ENCODE results near the gene KRT77.
"Not testable (repeated sequence)": the region's sequence is repeated elsewhere in the genome, so short reads cannot be mapped to it uniquely, and the experiment has no call there.

Gene KRT77

DNA sequence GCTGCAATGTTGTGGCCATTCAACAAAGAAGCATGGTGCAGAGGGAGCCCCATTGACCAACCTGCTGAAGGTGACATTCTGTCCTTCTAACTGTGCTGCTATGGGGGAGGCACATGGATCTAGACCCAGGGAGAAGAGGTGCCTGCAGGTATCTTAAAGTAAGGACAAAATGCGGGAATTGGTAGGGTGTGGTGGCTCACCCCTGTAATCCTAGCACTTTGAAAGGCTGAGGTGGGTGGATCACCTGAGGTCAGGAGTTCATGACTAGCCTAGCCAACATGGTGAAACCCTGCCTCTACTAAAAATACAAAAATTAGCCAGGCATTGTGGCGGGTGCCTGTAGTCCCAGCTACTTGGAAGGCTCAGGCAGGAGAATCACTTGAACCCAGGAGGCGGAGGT, 33.4 kb downstream of the KRT77 start:
- H3K4me1 ChIP-seq (ENCODE audit: control insufficient read depth in 2 of 2, insufficient read depth in 1 of 2, low read depth in 1 of 2, low read length in 2 of 2); H2AFZ ChIP-seq (ENCODE audit: low read length); DNase-seq (ENCODE audit: low spot score); H2AK5ac ChIP-seq (ENCODE audit: low read depth, low read length); H3K4me2 ChIP-seq (ENCODE audit: insufficient read depth, low read length, poor library complexity, severe bottlenecking); H3K9me3 ChIP-seq (replicated peaks in 1 of 2; ENCODE audit: control insufficient read depth in 2 of 2, insufficient read depth in 1 of 2, low read depth in 1 of 2, low read length in 2 of 2); H3K14ac ChIP-seq (ENCODE audit: low read length); H2BK12ac ChIP-seq (ENCODE audit: low read length); H3K27ac ChIP-seq (replicated peaks; ENCODE audit: low read length); H3K23ac ChIP-seq (ENCODE audit: low read depth, low read length, poor library complexity); H3K79me1 ChIP-seq (ENCODE audit: low read depth, low read length); H4K91ac ChIP-seq (ENCODE audit: low read depth, low read length, poor library complexity); H3K36me3 ChIP-seq (replicated peaks in 1 of 2; ENCODE audit: control insufficient read depth in 2 of 2, insufficient read depth in 2 of 2, low read length in 2 of 2); H4K8ac ChIP-seq (ENCODE audit: low read depth, low read length); H3K18ac ChIP-seq (ENCODE audit: low read length); H3K27me3 ChIP-seq (ENCODE audit: control insufficient read depth in 3 of 3, insufficient read depth in 3 of 3, low read depth in 1 of 3, low read length in 3 of 3); H3K4ac ChIP-seq (ENCODE audit: low read length); H2BK15ac ChIP-seq (ENCODE audit: low read length); H2BK5ac ChIP-seq (ENCODE audit: low read length); H3K4me3 ChIP-seq (ENCODE audit: low read length in 2 of 2); H2BK120ac ChIP-seq (ENCODE audit: low read depth, low read length); H3K9ac ChIP-seq (ENCODE audit: low read depth, low read length, poor library complexity): not testable (repeated sequence)
- whole genome bisulfite sequencing, 2 donors (ENCODE audit: extremely low coverage in 2 of 2, insufficient read length in 2 of 2, insufficient replicate concordance in 1 of 2): no CpG with 5 or more reads among the region's 3 CpGs

GRCh38 chr12:52669426-52669825, 33.9 kb downstream of the KRT77 start:
- peaks cover 0 to 5% of the 10 kb centered on the region in 2 donors for H3K4me1 ChIP-seq (ENCODE audit: control insufficient read depth in 2 of 2, insufficient read depth in 1 of 2, low read depth in 1 of 2, low read length in 2 of 2)
- H2BK5ac ChIP-seq (ENCODE audit: low read length): no peak overlapping the region
- H2BK15ac ChIP-seq (ENCODE audit: low read length): no peak overlapping the region
- no peaks in the 10 kb centered on the region for H3K79me1 ChIP-seq (ENCODE audit: low read depth, low read length)
- no peak overlapping the region for H3K27ac ChIP-seq (replicated peaks; ENCODE audit: low read length)
- no peak overlapping the region for H4K8ac ChIP-seq (ENCODE audit: low read depth, low read length)
- no peak overlapping the region for H3K4me2 ChIP-seq (ENCODE audit: insufficient read depth, low read length, poor library complexity, severe bottlenecking)
- no peak overlapping the region for H3K14ac ChIP-seq (ENCODE audit: low read length)
- H3K36me3 ChIP-seq (replicated peaks in 1 of 2; ENCODE audit: control insufficient read depth in 2 of 2, insufficient read depth in 2 of 2, low read length in 2 of 2): no peaks in the 10 kb centered on the region
- no peak overlapping the region for H2BK12ac ChIP-seq (ENCODE audit: low read length)
- no peak overlapping the region for H4K91ac ChIP-seq (ENCODE audit: low read depth, low read length, poor library complexity)
- no peaks in the 10 kb centered on the region for H3K27me3 ChIP-seq (ENCODE audit: control insufficient read depth in 3 of 3, insufficient read depth in 3 of 3, low read depth in 1 of 3, low read length in 3 of 3)
- no peak overlapping the region for H2BK120ac ChIP-seq (ENCODE audit: low read depth, low read length)
- H2AK5ac ChIP-seq (ENCODE audit: low read depth, low read length): no peak overlapping the region
- H3K4ac ChIP-seq (ENCODE audit: low read length): no peak overlapping the region
- H3K23ac ChIP-seq (ENCODE audit: low read depth, low read length, poor library complexity): no peak overlapping the region
- H3K9ac ChIP-seq (ENCODE audit: low read depth, low read length, poor library complexity): no peak overlapping the region
- H3K9me3 ChIP-seq (replicated peaks in 1 of 2; ENCODE audit: control insufficient read depth in 2 of 2, insufficient read depth in 1 of 2, low read depth in 1 of 2, low read length in 2 of 2): no peaks in the 10 kb centered on the region
- no peak overlapping the region for H3K18ac ChIP-seq (ENCODE audit: low read length)
- DNase-seq (ENCODE audit: low spot score): no peak
- no peak overlapping the region for H3K4me3 ChIP-seq (ENCODE audit: low read length in 2 of 2)
- no peak overlapping the region for H2AFZ ChIP-seq (ENCODE audit: low read length)

- no peak overlapping the region for H3K4me3 ChIP-seq (ENCODE audit: low read length in 2 of 2)
- H4K91ac ChIP-seq (ENCODE audit: low read depth, low read length, poor library complexity): no peak overlapping the region
- H3K4me1 ChIP-seq (ENCODE audit: control insufficient read depth in 2 of 2, insufficient read depth in 1 of 2, low read depth in 1 of 2, low read length in 2 of 2): peaks cover 0 to 2% of the 10 kb centered on the region in 2 donors
- no CpG with 5 or more reads among the region's 7 CpGs for WGBS, 2 donors (ENCODE audit: extremely low coverage in 2 of 2, insufficient read length in 2 of 2, insufficient replicate concordance in 1 of 2)
- no peaks in the 10 kb centered on the region for H3K27me3 ChIP-seq (ENCODE audit: control insufficient read depth in 3 of 3, insufficient read depth in 3 of 3, low read depth in 1 of 3, low read length in 3 of 3)
- H2BK5ac ChIP-seq (ENCODE audit: low read length): no peak overlapping the region
- no peak overlapping the region for H3K14ac ChIP-seq (ENCODE audit: low read length)
- no peaks in the 10 kb centered on the region for H3K36me3 ChIP-seq (replicated peaks in 1 of 2; ENCODE audit: control insufficient read depth in 2 of 2, insufficient read depth in 2 of 2, low read length in 2 of 2)
- no peak overlapping the region for H3K27ac ChIP-seq (replicated peaks; ENCODE audit: low read length)
- H3K23ac ChIP-seq (ENCODE audit: low read depth, low read length, poor library complexity): no peak overlapping the region
- H2BK120ac ChIP-seq (ENCODE audit: low read depth, low read length): no peak overlapping the region
- no peak overlapping the region for H2BK15ac ChIP-seq (ENCODE audit: low read length)
- no peak overlapping the region for H3K4ac ChIP-seq (ENCODE audit: low read length)
- H2AFZ ChIP-seq (ENCODE audit: low read length): no peak overlapping the region
- no peaks in the 10 kb centered on the region for H3K9me3 ChIP-seq (replicated peaks in 1 of 2; ENCODE audit: control insufficient read depth in 2 of 2, insufficient read depth in 1 of 2, low read depth in 1 of 2, low read length in 2 of 2)
- no peak for DNase-seq (ENCODE audit: low spot score)
- H3K18ac ChIP-seq (ENCODE audit: low read length): no peak overlapping the region
- H3K9ac ChIP-seq (ENCODE audit: low read depth, low read length, poor library complexity): no peak overlapping the region
- no peak overlapping the region for H2AK5ac ChIP-seq (ENCODE audit: low read depth, low read length)
- H3K4me2 ChIP-seq (ENCODE audit: insufficient read depth, low read length, poor library complexity, severe bottlenecking): no peak overlapping the region
- H4K8ac ChIP-seq (ENCODE audit: low read depth, low read length): no peak overlapping the region
- H3K79me1 ChIP-seq (ENCODE audit: low read depth, low read length): no peaks in the 10 kb centered on the region
- no peak overlapping the region for H2BK12ac ChIP-seq (ENCODE audit: low read length)
Measured at GRCh38 chr12:52667931-52668330, 35.4 kb downstream of the KRT77 start.

DNA sequence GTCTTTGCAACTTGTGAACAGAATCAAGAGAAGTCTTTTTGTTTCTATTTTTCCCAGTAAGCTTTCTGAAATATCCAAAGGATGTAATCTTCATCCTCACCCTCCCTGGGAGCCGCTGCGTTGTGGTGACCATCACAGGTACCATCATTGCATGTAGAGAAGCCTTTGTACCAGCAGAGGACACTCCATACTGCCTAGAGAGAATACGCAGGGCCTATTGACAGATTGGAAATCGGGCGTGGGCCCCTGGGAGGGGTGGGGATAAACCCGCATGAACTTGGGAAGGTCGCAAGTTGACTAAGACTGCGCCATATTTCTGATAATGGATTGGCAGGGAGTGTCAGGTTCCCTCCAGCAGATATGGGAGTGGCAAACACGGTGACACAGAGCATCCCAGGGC, 35.8 kb downstream of the KRT77 start:
- Histone ChIP-seq H3K18ac (ENCODE audit: low read length) (no peak overlapping the region), H4K8ac (ENCODE audit: low read depth, low read length) (no peak overlapping the region), H3K4ac (ENCODE audit: low read length) (no peak overlapping the region), H2BK5ac (ENCODE audit: low read length) (no peak overlapping the region), H3K4me3 (ENCODE audit: low read length in 2 of 2) (no peak overlapping the region), H3K9me3 (replicated peaks in 1 of 2; ENCODE audit: control insufficient read depth in 2 of 2, insufficient read depth in 1 of 2, low read depth in 1 of 2, low read length in 2 of 2) (no peaks in the 10 kb centered on the region), H3K14ac (ENCODE audit: low read length) (no peak overlapping the region), H2AK5ac (ENCODE audit: low read depth, low read length) (no peak overlapping the region), H3K79me1 (ENCODE audit: low read depth, low read length) (no peaks in the 10 kb centered on the region), H2BK120ac (ENCODE audit: low read depth, low read length) (no peak overlapping the region), H3K23ac (ENCODE audit: low read depth, low read length, poor library complexity) (no peak overlapping the region), H3K4me1 (ENCODE audit: control insufficient read depth in 2 of 2, insufficient read depth in 1 of 2, low read depth in 1 of 2, low read length in 2 of 2) (peaks cover 0 to under 1% of the 10 kb centered on the region in 2 donors), H3K36me3 (replicated peaks in 1 of 2; ENCODE audit: control insufficient read depth in 2 of 2, insufficient read depth in 2 of 2, low read length in 2 of 2) (no peaks in the 10 kb centered on the region), H2AFZ (ENCODE audit: low read length) (no peak overlapping the region), H3K9ac (ENCODE audit: low read depth, low read length, poor library complexity) (no peak overlapping the region), H3K4me2 (ENCODE audit: insufficient read depth, low read length, poor library complexity, severe bottlenecking) (no peak overlapping the region), H2BK15ac (ENCODE audit: low read length) (no peak overlapping the region), H4K91ac (ENCODE audit: low read depth, low read length, poor library complexity) (no peak overlapping the region), H3K27me3 (ENCODE audit: control insufficient read depth in 3 of 3, insufficient read depth in 3 of 3, low read depth in 1 of 3, low read length in 3 of 3) (no peaks in the 10 kb centered on the region), H2BK12ac (ENCODE audit: low read length) (no peak overlapping the region), H3K27ac (replicated peaks; ENCODE audit: low read length) (no peak overlapping the region)
- WGBS, 2 donors (ENCODE audit: extremely low coverage in 2 of 2, insufficient read length in 2 of 2, insufficient replicate concordance in 1 of 2): no CpG with 5 or more reads among the region's 9 CpGs
- DNase-seq (ENCODE audit: low spot score): no peak

Data from neuronal stem cell (in vitro differentiated cells).